Caco-2 (cell line): ENCODE results near the gene SARS1. TPM values are rescaled to one million over a fixed set of nuclear protein-coding genes. Genes with fewer than 3 reads are reported as not detected.
A peak's percentile ranks its signal among the peaks of the same experiment; 100 is the strongest.

ENCODE experiments used
- BruUV-seq: library from RNA; stranded (reverse); fragments of 400-500 nt; replicated peaks from 2 replicates; lab custom pipeline; 2021; lab: Mats Ljungman, UMichigan
- CTCF ChIA-PET: fragments of 300-600 bp; sonication (Branson Sonifier 250); formaldehyde crosslinking; loops from one replicate; lab custom pipeline; 2022; ENCODE audit warnings: antibody characterized with exemption; lab: Charles Lee
- POLR2A ChIA-PET: fragments of 300-600 bp; sonication (Branson Sonifier 250); formaldehyde crosslinking; loops from one replicate; lab custom pipeline; 2022; ENCODE audit warnings: antibody characterized with exemption; lab: Charles Lee
- DNase-seq, 2 experiments: peaks; one replicate each; pipeline versions ENCODE4 v3.0.0 to v3.0.0-alpha.2; 2020 to 2022
- H3K27me3 ChIP-seq: replicated peaks from 2 replicates; pipeline ENCODE4 v1.6.0; 2011; ENCODE audit warnings: low read length; ENCODE audit not compliant: control insufficient read depth, insufficient read depth
- H3K36me3 ChIP-seq: 2 replicates; pipeline ENCODE4 v1.5.1; 2011; ENCODE audit warnings: low read length; ENCODE audit not compliant: control insufficient read depth, insufficient read depth
- H3K4me1 ChIP-seq: fragments of 250-450 bp; sonication (Bioruptor Pico); 2 replicates; pipeline ENCODE4 v1.5.1; 2020; ENCODE audit warnings: mild to moderate bottlenecking
- H3K4me3 ChIP-seq: 2 replicates; pipeline ENCODE4 v1.5.1; 2011; ENCODE audit warnings: low read depth, mild to moderate bottlenecking, control low read depth, low read length
- H3K9me3 ChIP-seq: fragments of 250-450 bp; sonication (Bioruptor Pico); 2 replicates; pipeline ENCODE4 v1.5.1; 2020; ENCODE audit warnings: mild to moderate bottlenecking, moderate library complexity
- H3K27ac Mint-ChIP-seq: one replicate; pipeline ENCODE4 v1.8.0; 2022; ENCODE audit warnings: mixed read lengths; ENCODE audit not compliant: unreplicated experiment
- H3K27me3 Mint-ChIP-seq: one replicate; pipeline ENCODE4 v1.8.0; 2022; ENCODE audit warnings: mixed read lengths; ENCODE audit not compliant: insufficient read depth, unreplicated experiment
- H3K36me3 Mint-ChIP-seq: one replicate; pipeline ENCODE4 v1.8.0; 2022; ENCODE audit warnings: mild to moderate bottlenecking, mixed read lengths; ENCODE audit not compliant: insufficient read depth, unreplicated experiment
- H3K4me1 Mint-ChIP-seq: one replicate; pipeline ENCODE4 v1.8.0; 2022; ENCODE audit warnings: low read depth, mixed read lengths; ENCODE audit not compliant: unreplicated experiment
- H3K4me3 Mint-ChIP-seq: one replicate; pipeline ENCODE4 v1.8.0; 2022; ENCODE audit warnings: mild to moderate bottlenecking, moderate library complexity, mixed read lengths; ENCODE audit not compliant: unreplicated experiment
- H3K9me3 Mint-ChIP-seq: one replicate; pipeline ENCODE4 v1.8.0; 2022; ENCODE audit warnings: mixed read lengths; ENCODE audit not compliant: unreplicated experiment
- intact Hi-C: fragments of 100-400 bp; cut with micrococcal nuclease; formaldehyde crosslinking; loops from one replicate; pipeline ENCODE4 v1.10.0; 2022; ENCODE audit not compliant: unreplicated experiment
- total RNA-seq: library from RNA; stranded (reverse); gene quantifications from 2 replicates; pipeline ENCODE4 v1.2.3, GENCODE V29; 2022
- TF ChIP-seq, protein P1 (sequence below), 2 experiments: fragments of 200-600 bp in 1 of 2; IDR thresholded peaks; 1 replicate in 1 of 2; 2 replicates in 1 of 2; pipeline versions ENCODE4 v1.5.1 to v1.8.0; 2011 to 2022; ENCODE audit warnings: antibody characterized with exemption in 1 of 2, control low read depth in 1 of 2, inconsistent platforms in 1 of 2, low read depth in 1 of 2, low read length in 1 of 2, mild to moderate bottlenecking in 1 of 2, moderate library complexity in 1 of 2; ENCODE audit not compliant: insufficient read depth in 1 of 2, severe bottlenecking in 1 of 2, unreplicated experiment in 1 of 2

Gene SARS1
- total RNA-seq, 1 experiment from 2014 or later = 225 TPM

DNA sequence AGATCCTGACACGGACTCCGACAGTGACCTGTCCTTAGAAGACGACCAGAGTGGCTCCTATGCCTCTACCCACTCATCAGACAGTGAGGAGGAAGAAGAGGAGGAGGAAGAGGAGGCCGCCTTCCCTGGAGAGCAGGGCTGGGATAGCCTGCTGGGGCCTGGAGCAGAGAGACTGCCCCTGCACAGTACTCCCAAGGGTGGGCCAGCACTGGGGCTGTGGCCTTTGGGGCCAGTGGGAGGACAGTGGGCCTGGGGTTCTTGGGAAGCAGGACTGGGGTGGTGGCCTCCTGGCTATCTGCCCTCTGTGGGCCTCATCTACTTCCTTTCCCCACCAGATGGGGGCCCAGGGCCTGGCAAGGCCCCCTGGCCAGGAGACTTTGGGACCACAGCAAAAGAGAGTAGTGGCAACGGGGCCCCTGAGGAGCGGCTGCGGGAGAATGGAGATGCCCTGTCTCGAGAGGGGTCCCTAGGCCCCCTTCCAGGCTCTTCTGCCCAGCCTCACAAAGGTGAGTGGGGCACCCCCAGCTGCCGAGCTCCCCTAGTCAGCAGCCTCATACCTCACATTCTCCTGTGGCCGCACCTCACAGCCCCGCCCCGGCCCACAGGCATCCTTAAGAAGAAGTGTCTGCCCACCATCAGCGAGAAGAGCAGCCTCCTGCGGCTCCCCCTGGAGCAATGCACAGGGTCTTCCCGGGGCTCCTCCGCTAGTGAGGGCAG lies 59.3 kb downstream of the SARS1 start:
- Mint-ChIP-seq H3K27me3 (no peaks in the 10 kb centered on the region), H3K4me1 (peaks cover 15% of the 10 kb centered on the region), H3K36me3 (peaks cover 8% of the 10 kb centered on the region), H3K4me3 (peak overlapping the region; percentile 16), H3K27ac (peak overlapping the region; percentile 73), H3K9me3 (no peaks in the 10 kb centered on the region)
- CTCF ChIA-PET = interaction anchor here (0.5 to 0.6 kb wide), 3 partner anchors 34 to 181 kb away, joined by 3 to 4 read pairs (median 3); partner anchors contain the start of gene MYBPHL
- intact Hi-C loops = no loop called here
- Histone ChIP-seq H3K4me3 (peak overlapping the region; percentile 4), H3K4me1 (peaks cover 45% of the 10 kb centered on the region), H3K9me3 (no peaks in the 10 kb centered on the region), H3K36me3 (no peaks in the 10 kb centered on the region), H3K27me3 (no peaks in the 10 kb centered on the region)
- POLR2A ChIA-PET = no interaction called here
- TF ChIP-seq, protein P1, sequence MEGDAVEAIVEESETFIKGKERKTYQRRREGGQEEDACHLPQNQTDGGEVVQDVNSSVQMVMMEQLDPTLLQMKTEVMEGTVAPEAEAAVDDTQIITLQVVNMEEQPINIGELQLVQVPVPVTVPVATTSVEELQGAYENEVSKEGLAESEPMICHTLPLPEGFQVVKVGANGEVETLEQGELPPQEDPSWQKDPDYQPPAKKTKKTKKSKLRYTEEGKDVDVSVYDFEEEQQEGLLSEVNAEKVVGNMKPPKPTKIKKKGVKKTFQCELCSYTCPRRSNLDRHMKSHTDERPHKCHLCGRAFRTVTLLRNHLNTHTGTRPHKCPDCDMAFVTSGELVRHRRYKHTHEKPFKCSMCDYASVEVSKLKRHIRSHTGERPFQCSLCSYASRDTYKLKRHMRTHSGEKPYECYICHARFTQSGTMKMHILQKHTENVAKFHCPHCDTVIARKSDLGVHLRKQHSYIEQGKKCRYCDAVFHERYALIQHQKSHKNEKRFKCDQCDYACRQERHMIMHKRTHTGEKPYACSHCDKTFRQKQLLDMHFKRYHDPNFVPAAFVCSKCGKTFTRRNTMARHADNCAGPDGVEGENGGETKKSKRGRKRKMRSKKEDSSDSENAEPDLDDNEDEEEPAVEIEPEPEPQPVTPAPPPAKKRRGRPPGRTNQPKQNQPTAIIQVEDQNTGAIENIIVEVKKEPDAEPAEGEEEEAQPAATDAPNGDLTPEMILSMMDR (IDR thresholded peaks at IDR 0.05; ENCODE audit: insufficient read depth in 1 of 2, low read depth in 1 of 2, low read length in 1 of 2, severe bottlenecking in 1 of 2, unreplicated experiment in 1 of 2) = no peak
- no TSS peak for BruUV-seq
- DNase-seq = peak; percentile 42 to 66

DNA sequence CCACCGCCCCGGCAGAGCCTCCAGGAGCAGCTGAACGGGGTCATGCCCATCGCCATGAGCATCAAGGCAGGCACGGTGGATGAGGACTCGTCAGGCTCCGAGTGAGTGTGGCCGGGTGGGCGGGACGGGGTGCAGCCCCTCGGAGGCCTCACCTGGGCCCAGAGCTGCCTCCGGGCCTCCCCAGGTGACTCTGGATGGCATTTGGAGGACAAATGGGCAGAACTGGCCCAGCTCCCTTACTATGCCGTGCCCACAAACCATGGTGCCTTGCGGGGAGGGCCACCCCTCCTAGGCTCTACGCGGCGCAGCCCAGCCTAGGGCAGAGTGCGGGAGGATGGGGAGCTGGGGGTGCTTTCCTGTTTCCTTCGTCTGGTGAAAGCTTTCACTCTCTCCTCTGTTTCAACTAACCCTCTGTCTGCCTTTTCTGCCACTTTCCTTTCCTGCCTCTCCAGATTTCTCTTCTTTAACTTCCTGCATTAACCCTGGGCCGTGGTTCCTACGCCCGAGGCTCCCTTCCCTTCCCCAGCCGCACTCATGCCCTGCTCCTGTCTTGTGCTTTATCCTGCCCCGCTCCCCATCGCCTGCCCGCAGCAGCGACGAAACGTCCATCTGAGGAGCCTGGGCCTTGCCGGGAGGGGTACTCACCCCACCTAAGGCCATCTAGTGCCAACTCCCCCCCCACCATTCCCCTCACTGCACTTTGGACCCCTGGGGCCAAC lies 60.0 kb downstream of the SARS1 start:
- Histone ChIP-seq H3K9me3 (no peaks in the 10 kb centered on the region), H3K4me1 (peaks cover 45% of the 10 kb centered on the region), H3K4me3 (peak overlapping the region; percentile 4), H3K27me3 (no peaks in the 10 kb centered on the region), H3K36me3 (no peaks in the 10 kb centered on the region)
- Mint-ChIP-seq H3K36me3 (peaks cover 8% of the 10 kb centered on the region), H3K4me1 (peaks cover 15% of the 10 kb centered on the region), H3K4me3 (peak overlapping the region; percentile 63), H3K27me3 (no peaks in the 10 kb centered on the region), H3K9me3 (no peaks in the 10 kb centered on the region), H3K27ac (peak overlapping the region; percentile 31)
- CTCF ChIA-PET = interaction anchor here (0.5 to 0.6 kb wide), 2 partner anchors 40 to 182 kb away, joined by 3 read pairs; no protein-coding TSS in a partner anchor
- DNase-seq = peak in 1 of 2 experiments; percentile 31
- intact Hi-C loops = loop anchor here (1.0 kb wide), 1 partner anchor 10 kb away; the partner anchor contains the start of gene PSRC1
- TF ChIP-seq, protein P1 (IDR thresholded peaks at IDR 0.05; ENCODE audit: insufficient read depth in 1 of 2, low read depth in 1 of 2, low read length in 1 of 2, severe bottlenecking in 1 of 2, unreplicated experiment in 1 of 2) = no peak
- no TSS peak for BruUV-seq
- POLR2A ChIA-PET = no interaction called here
